Right lobe of liver (tissue), 6 donors: Measurements from ENCODE around the gene PTCH1. TPM values are rescaled to one million over a fixed set of nuclear protein-coding genes. Genes with fewer than 3 reads are reported as not detected.

Source experiments
- ATAC-seq, 4 donors: fragments of 200-7000 bp; cut with Tn5 transposase; one replicate each; pipeline ENCODE4 v1.9.1; 2020; ENCODE audit warnings: mild to moderate bottlenecking in 4 of 4, moderate library complexity in 4 of 4
- DNase-seq, 3 donors: peaks; one replicate each; pipeline ENCODE4 v3.0.0-alpha.2; 2020
- H3K27ac ChIP-seq, 3 donors: fragments of 200-600 bp; one replicate each; pipeline ENCODE4 v1.8.0; 2022
- H3K27me3 ChIP-seq, 2 donors: fragments of 200-600 bp; one replicate each; pipeline ENCODE4 v1.8.0; 2022
- H3K36me3 ChIP-seq, 4 donors: fragments of 200-600 bp; sonication (generic) in 1 of 4; one replicate each; pipeline versions ENCODE4 v1.5.1 to v1.8.0; 2017 to 2022; ENCODE audit warnings: control low read depth in 1 of 4
- H3K4me1 ChIP-seq, 4 donors: fragments of 200-600 bp; sonication (generic) in 1 of 4; one replicate each; pipeline versions ENCODE4 v1.5.1 to v1.8.0; 2017 to 2022; ENCODE audit warnings: control low read depth in 1 of 4
- H3K4me3 ChIP-seq, 3 donors: fragments of 200-600 bp; one replicate each; pipeline ENCODE4 v1.8.0; 2022
- H3K9me3 ChIP-seq, 4 donors: fragments of 200-600 bp; sonication (generic) in 1 of 4; one replicate each; pipeline versions ENCODE4 v1.5.1 to v1.8.0; 2017 to 2022; ENCODE audit warnings: control low read depth in 1 of 4
- CTCF ChIP-seq, 4 donors: fragments of 200-600 bp in 3 of 4; fragments of 450-650 bp in 1 of 4; IDR thresholded peaks; one replicate each; pipeline versions ENCODE4 v1.5.1 to v1.8.0; 2016 to 2022; ENCODE audit warnings: antibody characterized with exemption in 4 of 4, mild to moderate bottlenecking in 2 of 4
- POLR2A ChIP-seq: fragments of 450-650 bp; IDR thresholded peaks from one replicate; pipeline ENCODE4 v1.6.1; 2017; ENCODE audit warnings: antibody characterized with exemption, mild to moderate bottlenecking
- WGBS: methylation state at CpG from one replicate; pipeline ENCODE4 v1.1.6; 2018; ENCODE audit warnings: low coverage, low lambda C conversion rate; ENCODE audit not compliant: insufficient coverage; ENCODE audit errors: missing lambda C conversion rate; 5-methylcytosine and 5-hydroxymethylcytosine counted together
- intact Hi-C, 2 donors: fragments of 100-400 bp; cut with DNase I; formaldehyde crosslinking; loops; one replicate each; pipeline versions ENCODE4 v1.11.2 to v1.14.1; 2022
- total RNA-seq, 6 experiments: library from RNA; depleted of rRNA in 2 of 6; stranded (reverse); fragments of >200 nt in 2 of 6; fragmentation: NEBNext Ultra II Directional in 3 of 6; extraction: Animal tissue kit (Norgen Biotek cat#: 25700) in 3 of 6; gene quantifications; one replicate each; pipeline versions ENCODE4 v1.1.0 to v1.2.4, GENCODE V29; 2016 to 2023
- donor health status: DM: no; HTN: yes; CAD: no.
- donor health status: DM: no; HTN: no; CAD: no.
- donor health status: DM: no; HTN: no; CAD: no.
- donor health status: DM: no; HTN: yes; CAD: no.
- donor health status: DM: no; HTN: yes; CAD: no.

PTCH1 gene
- total RNA-seq, 6 experiments from 2014 or later = 2.0 to 8.3 (median 5.2) TPM

GRCh38 chr9:95479330-95479729 is 37.4 kb downstream of the PTCH1 start:
- WGBS = 96% methylated on average over 9 of the region's 9 CpGs

GRCh38 chr9:95478335-95478734 is 38.4 kb downstream of the PTCH1 start:
- Histone ChIP-seq H3K27me3 (no peaks in the 10 kb centered on the region), H3K9me3 (no peaks in the 10 kb centered on the region), H3K27ac (no peak overlapping the region), H3K36me3 (peaks cover 0 to 41% (median 0%) of the 10 kb centered on the region in 4 donors), H3K4me1 (no peaks in the 10 kb centered on the region), H3K4me3 (no peak overlapping the region)
- TF ChIP-seq CTCF (IDR thresholded peaks at IDR 0.05) (no peak), POLR2A (no peak)
- DNase-seq = no peak
- 95% methylated on average over 3 of the region's 5 CpGs for WGBS
- ATAC-seq = no peak
- intact Hi-C loops = no loop called here

More at GRCh38 chr9:95479330-95479729, 37.4 kb downstream of the PTCH1 start:
- no peaks in the 10 kb centered on the region for H3K27me3 ChIP-seq
- no peak overlapping the region for H3K4me3 ChIP-seq
- intact Hi-C loops = no loop called here
- no peak for TF ChIP-seq CTCF (IDR thresholded peaks at IDR 0.05)
- no peak for TF ChIP-seq POLR2A
- H3K27ac ChIP-seq = no peak overlapping the region
- no peaks in the 10 kb centered on the region for H3K9me3 ChIP-seq
- peaks cover 0 to 41% (median 0%) of the 10 kb centered on the region in 4 donors for H3K36me3 ChIP-seq
- DNase-seq (no peak), ATAC-seq (no peak)
- H3K4me1 ChIP-seq = no peaks in the 10 kb centered on the region

GRCh38 chr9:95477885-95478284 is 38.9 kb downstream of the PTCH1 start:
- DNase-seq (no peak), ATAC-seq (no peak)
- Histone ChIP-seq H3K27ac (no peak overlapping the region), H3K4me1 (no peaks in the 10 kb centered on the region), H3K4me3 (no peak overlapping the region), H3K27me3 (no peaks in the 10 kb centered on the region), H3K9me3 (no peaks in the 10 kb centered on the region), H3K36me3 (peaks cover 0 to 41% (median 0%) of the 10 kb centered on the region in 4 donors)
- no peak for TF ChIP-seq CTCF (IDR thresholded peaks at IDR 0.05)
- TF ChIP-seq POLR2A = no peak
- 94% methylated on average over 7 of the region's 15 CpGs for WGBS
- intact Hi-C loops = no loop called here

GRCh38 chr9:95477441-95477840 is 39.3 kb downstream of the PTCH1 start:
- H3K9me3 ChIP-seq = no peaks in the 10 kb centered on the region
- H3K36me3 ChIP-seq = peaks cover 0 to 41% (median 0%) of the 10 kb centered on the region in 4 donors
- DNase-seq (no peak), ATAC-seq (no peak)
- H3K27me3 ChIP-seq = no peaks in the 10 kb centered on the region
- TF ChIP-seq CTCF (IDR thresholded peaks at IDR 0.05) (no peak), POLR2A (no peak)
- intact Hi-C loops = no loop called here
- WGBS = 98% methylated on average over 6 of the region's 11 CpGs
- no peak overlapping the region for H3K4me3 ChIP-seq
- no peaks in the 10 kb centered on the region for H3K4me1 ChIP-seq
- H3K27ac ChIP-seq = no peak overlapping the region

- Histone ChIP-seq H3K36me3 (peaks cover 0 to 20% (median 2%) of the 10 kb centered on the region in 4 donors), H3K9me3 (no peaks in the 10 kb centered on the region), H3K4me3 (no peak overlapping the region), H3K4me1 (peaks cover 0 to 8% (median 0%) of the 10 kb centered on the region in 4 donors), H3K27me3 (no peaks in the 10 kb centered on the region), H3K27ac (no peak overlapping the region)
- DNase-seq (no peak), ATAC-seq (peak in 1 of 4 donors; percentile 14)
- TF ChIP-seq POLR2A (no peak), CTCF (IDR thresholded peaks at IDR 0.05) (no peak)
- intact Hi-C loops = no loop called here
- 97% methylated on average over 18 of the region's 19 CpGs for WGBS
These were observed 48.0 kb downstream of the PTCH1 start for GRCh38 chr9:95468791-95469190.
